Type B pancreatic cell (in vitro differentiated cells): ENCODE measurements around the gene TEKT3. TPM values are rescaled to one million over a fixed set of nuclear protein-coding genes. Genes with fewer than 3 reads are reported as not detected.

Experiments
- DNase-seq: peaks from one replicate; pipeline ENCODE4 v3.0.0; 2021; ENCODE audit warnings: mixed read lengths; ENCODE audit not compliant: unreplicated experiment; ENCODE audit errors: extremely low spot score
- H3K27ac Mint-ChIP-seq: 2 replicates; pipeline ENCODE4 v1.8.0; 2021; ENCODE audit warnings: mild to moderate bottlenecking, mixed read lengths
- H3K27me3 Mint-ChIP-seq: 2 replicates; pipeline ENCODE4 v1.8.0; 2021; ENCODE audit warnings: mixed read lengths
- H3K36me3 Mint-ChIP-seq: 2 replicates; pipeline ENCODE4 v1.8.0; 2021; ENCODE audit warnings: mixed read lengths
- H3K4me1 Mint-ChIP-seq: one replicate; pipeline ENCODE4 v1.8.0; 2021; ENCODE audit warnings: mixed read lengths; ENCODE audit not compliant: unreplicated experiment
- H3K4me3 Mint-ChIP-seq: 2 replicates; pipeline ENCODE4 v1.8.0; 2021; ENCODE audit warnings: mild to moderate bottlenecking, mixed read lengths
- H3K9me3 Mint-ChIP-seq: 2 replicates; pipeline ENCODE4 v1.8.0; 2021; ENCODE audit warnings: mixed read lengths
- total RNA-seq: library from RNA; stranded (reverse); gene quantifications from 2 replicates; pipeline ENCODE4 v1.2.1, GENCODE V29; 2021; ENCODE audit warnings: low replicate concordance
- TF ChIP-seq, protein P1 (sequence below): fragments of 200-600 bp; sonication (generic); conservative IDR thresholded peaks from 2 replicates; pipeline ENCODE4 v1.5.0; 2021; ENCODE audit warnings: antibody characterized with exemption, mild to moderate bottlenecking

Gene TEKT3
- total RNA-seq, 1 donor from 2014 or later, result 0.56 TPM

DNA sequence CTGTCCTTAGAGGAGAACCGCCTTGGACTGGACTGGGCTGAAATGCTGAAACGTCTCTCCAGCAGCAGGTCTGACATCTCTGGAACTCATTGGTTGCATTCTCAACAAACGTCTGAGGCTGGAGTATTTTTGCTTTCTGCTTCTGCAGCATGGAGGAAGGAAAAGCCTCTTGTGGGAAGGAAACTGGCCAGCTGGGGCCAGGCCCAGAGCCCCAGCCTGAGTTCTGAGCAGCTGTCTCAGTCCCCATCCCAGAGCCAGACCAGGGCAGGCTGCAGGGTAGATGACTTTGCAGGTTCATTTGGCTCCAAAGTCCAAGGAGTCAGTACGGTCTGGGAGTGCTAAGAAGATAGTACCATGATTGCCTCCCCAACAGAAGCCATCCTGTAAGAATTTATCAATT lies 18.3 kb downstream of the TEKT3 start:
- Mint-ChIP-seq H3K36me3 (no peaks in the 10 kb centered on the region), H3K27me3 (peaks cover 3% of the 10 kb centered on the region), H3K4me1 (no peaks in the 10 kb centered on the region), H3K4me3 (no peak overlapping the region), H3K27ac (no peak overlapping the region), H3K9me3 (no peaks in the 10 kb centered on the region)
- DNase-seq, result no peak
- TF ChIP-seq, protein P1, sequence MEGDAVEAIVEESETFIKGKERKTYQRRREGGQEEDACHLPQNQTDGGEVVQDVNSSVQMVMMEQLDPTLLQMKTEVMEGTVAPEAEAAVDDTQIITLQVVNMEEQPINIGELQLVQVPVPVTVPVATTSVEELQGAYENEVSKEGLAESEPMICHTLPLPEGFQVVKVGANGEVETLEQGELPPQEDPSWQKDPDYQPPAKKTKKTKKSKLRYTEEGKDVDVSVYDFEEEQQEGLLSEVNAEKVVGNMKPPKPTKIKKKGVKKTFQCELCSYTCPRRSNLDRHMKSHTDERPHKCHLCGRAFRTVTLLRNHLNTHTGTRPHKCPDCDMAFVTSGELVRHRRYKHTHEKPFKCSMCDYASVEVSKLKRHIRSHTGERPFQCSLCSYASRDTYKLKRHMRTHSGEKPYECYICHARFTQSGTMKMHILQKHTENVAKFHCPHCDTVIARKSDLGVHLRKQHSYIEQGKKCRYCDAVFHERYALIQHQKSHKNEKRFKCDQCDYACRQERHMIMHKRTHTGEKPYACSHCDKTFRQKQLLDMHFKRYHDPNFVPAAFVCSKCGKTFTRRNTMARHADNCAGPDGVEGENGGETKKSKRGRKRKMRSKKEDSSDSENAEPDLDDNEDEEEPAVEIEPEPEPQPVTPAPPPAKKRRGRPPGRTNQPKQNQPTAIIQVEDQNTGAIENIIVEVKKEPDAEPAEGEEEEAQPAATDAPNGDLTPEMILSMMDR, result no peak

DNA sequence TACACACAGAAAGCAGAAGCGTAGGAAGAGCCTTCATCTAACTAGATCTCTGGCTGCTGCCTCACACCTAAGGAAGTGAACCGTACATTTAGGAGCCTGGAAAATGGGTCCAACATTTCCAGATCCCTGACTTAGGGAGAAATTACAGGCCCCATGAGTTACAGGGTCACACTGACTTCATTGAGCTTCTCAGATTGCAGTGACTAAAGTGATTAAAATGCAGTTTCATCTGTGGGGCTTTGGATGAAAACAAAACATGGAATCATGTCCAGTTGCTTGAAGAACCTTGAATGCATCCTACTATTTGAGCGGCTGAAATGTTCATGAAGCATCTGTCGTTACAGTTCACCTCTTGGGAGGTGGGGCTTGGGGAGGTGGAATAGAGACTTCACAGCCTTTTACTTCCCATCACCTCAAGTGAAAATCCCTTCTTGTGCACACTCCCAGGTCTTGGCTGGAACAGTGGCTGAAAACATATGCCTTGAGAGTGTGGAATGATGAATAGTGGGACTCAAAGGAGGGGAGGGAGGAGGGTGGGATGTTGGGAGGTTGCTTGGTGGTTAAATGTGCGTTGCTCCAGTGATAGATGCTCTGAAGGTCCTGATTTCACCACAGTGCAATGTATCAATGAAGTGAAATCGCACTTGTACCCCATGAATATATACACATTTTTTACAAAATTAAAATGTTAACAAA lies 19.7 kb downstream of the TEKT3 start:
- H3K36me3 Mint-ChIP-seq, result no peaks in the 10 kb centered on the region
- H3K9me3 Mint-ChIP-seq, result no peaks in the 10 kb centered on the region
- no peaks in the 10 kb centered on the region for H3K27me3 Mint-ChIP-seq

DNA sequence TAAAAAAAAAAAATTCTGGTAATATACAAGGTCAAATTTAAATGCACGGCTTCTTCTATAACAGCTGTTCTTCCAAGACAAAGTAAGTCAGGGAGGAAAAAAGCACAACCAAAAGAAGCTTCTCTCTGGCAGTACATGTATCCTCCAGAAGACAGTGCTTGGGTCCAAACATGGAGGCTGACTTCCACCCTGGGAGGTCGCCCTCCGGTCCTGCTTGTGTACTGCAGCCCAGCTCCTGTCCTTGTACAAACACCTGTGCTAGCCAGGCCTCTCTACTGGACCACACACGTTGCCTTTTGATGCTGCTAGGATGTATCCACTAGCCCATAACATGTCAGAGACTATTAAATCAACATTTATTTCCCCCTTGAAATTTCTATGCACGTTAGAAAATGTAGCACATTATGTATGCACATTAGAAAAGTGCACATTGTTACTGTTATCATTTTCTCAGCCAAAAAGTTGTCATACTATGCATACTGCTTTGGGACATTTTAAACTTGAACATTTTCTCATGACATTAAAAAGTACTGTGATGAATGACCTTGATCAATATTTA lies 21.9 kb downstream of the TEKT3 start:
- Mint-ChIP-seq H3K9me3 (no peaks in the 10 kb centered on the region), H3K4me1 (no peaks in the 10 kb centered on the region), H3K27me3 (peaks cover 9% of the 10 kb centered on the region), H3K36me3 (no peaks in the 10 kb centered on the region), H3K4me3 (no peak overlapping the region), H3K27ac (no peak overlapping the region)
- TF ChIP-seq, protein P1, result no peak
- no peak for DNase-seq

More for the DNA sequence above, 19.7 kb downstream of the TEKT3 start:
- no peak overlapping the region for H3K4me3 Mint-ChIP-seq
- no peak for DNase-seq
- no peak overlapping the region for H3K27ac Mint-ChIP-seq
- TF ChIP-seq, protein P1, result no peak
- no peaks in the 10 kb centered on the region for H3K4me1 Mint-ChIP-seq

DNA sequence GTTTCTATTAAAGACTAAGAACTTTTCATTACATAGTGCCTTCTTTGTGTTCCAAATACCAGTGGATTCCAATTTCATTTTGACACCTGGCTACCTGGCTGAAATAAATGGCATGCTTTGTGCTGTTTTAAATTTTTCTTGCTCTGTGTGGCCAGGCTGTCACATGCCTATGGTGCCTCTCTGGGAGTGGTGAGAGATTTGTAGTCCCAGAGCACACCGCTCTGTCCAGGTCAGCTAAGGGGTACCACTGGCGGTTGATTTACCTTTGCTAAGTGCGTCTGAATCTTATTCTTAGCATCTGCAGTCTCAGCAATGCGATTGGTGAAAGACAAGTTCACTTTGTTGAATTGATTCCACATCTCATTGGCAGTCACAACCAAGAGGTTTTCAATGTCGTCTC lies 29.4 kb downstream of the TEKT3 start:
- Mint-ChIP-seq H3K4me1 (no peaks in the 10 kb centered on the region), H3K27ac (no peak overlapping the region), H3K36me3 (no peaks in the 10 kb centered on the region), H3K4me3 (no peak overlapping the region), H3K9me3 (no peaks in the 10 kb centered on the region), H3K27me3 (peaks cover 9% of the 10 kb centered on the region)
- no peak for DNase-seq
- TF ChIP-seq, protein P1, result no peak

DNA sequence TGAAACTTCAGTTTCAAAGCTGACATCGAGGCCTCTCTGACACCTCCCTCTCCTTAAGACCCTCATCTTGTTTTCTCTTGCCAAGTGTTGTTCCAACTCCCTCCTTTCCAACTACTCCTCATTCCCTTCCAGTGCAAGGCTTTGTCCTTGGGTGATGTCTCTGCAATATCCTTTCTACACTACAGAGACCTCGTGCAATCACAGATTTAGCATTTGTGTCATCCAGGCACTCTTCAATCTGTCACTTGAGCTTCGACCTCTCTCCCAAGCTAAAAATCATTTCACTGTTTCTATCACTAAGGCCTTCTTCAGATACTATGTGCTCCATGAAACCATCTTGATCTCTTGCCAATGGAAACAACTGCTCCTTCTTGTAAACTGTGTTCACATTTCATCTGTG lies 31.6 kb downstream of the TEKT3 start:
- TF ChIP-seq, protein P1, result no peak
- Mint-ChIP-seq H3K4me1 (peaks cover 8% of the 10 kb centered on the region), H3K9me3 (no peaks in the 10 kb centered on the region), H3K27me3 (no peaks in the 10 kb centered on the region), H3K4me3 (no peak overlapping the region), H3K36me3 (no peaks in the 10 kb centered on the region), H3K27ac (no peak overlapping the region)
- DNase-seq, result no peak
